K562 (cell line): ENCODE results near the gene RBM22. TPM values are rescaled to one million over a fixed set of nuclear protein-coding genes. Genes with fewer than 3 reads are reported as not detected.

ENCODE experiments used
- ATAC-seq: fragments of 200-7000 bp; cut with Tn5 transposase; 3 replicates; pipeline ENCODE4 v1.9.1; 2020; ENCODE audit warnings: moderate library complexity
- BruUV-seq: library from RNA; stranded (reverse); fragments of 400-500 nt; replicated peaks from 2 replicates; lab custom pipeline; 2021; lab: Mats Ljungman, UMichigan
- CTCF ChIA-PET: fragments of 300-600 bp; formaldehyde crosslinking; extraction: SDS; loops from one replicate; lab custom pipeline; 2021; ENCODE audit warnings: low intra/inter-chr PET ratio; lab: Yijun Ruan, JAX
- POLR2A ChIA-PET: fragments of 300-600, 350-650 bp; sonication (Branson Sonifier 250); formaldehyde crosslinking; extraction: SDS; loops from one replicate; lab custom pipeline; 2021; ENCODE audit warnings: antibody characterized with exemption, inconsistent platforms; lab: Yijun Ruan, JAX
- DNase-seq, 4 experiments: peaks; one replicate each; pipeline versions ENCODE4 v3.0.0 to v3.0.0-alpha.2; 2011 to 2018; ENCODE audit warnings: low spot score in 3 of 4, mixed read lengths in 3 of 4; ENCODE audit errors: extremely low read depth in 1 of 4
- FAIRE-seq: peaks from 2 replicates; lab custom pipeline; 2011; peaks lifted over from hg19 to GRCh38; lab: Jason Lieb, UNC
- H2AFZ ChIP-seq: 2 replicates; pipeline ENCODE4 v1.6.0; 2011; ENCODE audit warnings: low read depth, low read length, control low read depth, inconsistent platforms
- H3K27ac ChIP-seq: fragments of 200-600 bp; 3 replicates; pipeline ENCODE4 v1.8.0; 2011; ENCODE audit warnings: low read depth, mild to moderate bottlenecking, control low read depth, inconsistent platforms, low read length, moderate library complexity, mixed read lengths; ENCODE audit errors: extremely low read depth
- H3K27me3 ChIP-seq, 2 experiments: fragments of 300-600 bp in 1 of 2; 2 replicates in 1 of 2; 3 replicates in 1 of 2; pipeline versions ENCODE4 v1.6.0 to v1.8.0; 2011; ENCODE audit warnings: inconsistent platforms in 2 of 2, low read length in 2 of 2, mild to moderate bottlenecking in 1 of 2, mixed read lengths in 1 of 2, moderate library complexity in 1 of 2; ENCODE audit not compliant: control insufficient read depth in 2 of 2, insufficient read depth in 2 of 2
- H3K36me3 ChIP-seq: fragments of 300-600 bp; 3 replicates; pipeline ENCODE4 v1.8.0; 2011; ENCODE audit warnings: mild to moderate bottlenecking, low read length, inconsistent platforms; ENCODE audit not compliant: control insufficient read depth, insufficient read depth
- H3K4me1 ChIP-seq, 2 experiments: fragments of 200-600 bp in 1 of 2; replicated peaks in 1 of 2; 2 replicates in 1 of 2; 3 replicates in 1 of 2; pipeline versions ENCODE4 v1.5.1 to v1.8.0; 2011; ENCODE audit warnings: inconsistent platforms in 2 of 2, low read length in 2 of 2, mild to moderate bottlenecking in 1 of 2, mixed read lengths in 1 of 2, moderate library complexity in 1 of 2; ENCODE audit not compliant: control insufficient read depth in 2 of 2, insufficient read depth in 2 of 2
- H3K4me2 ChIP-seq: 2 replicates; pipeline ENCODE4 v1.6.1; 2011; ENCODE audit warnings: low read length, control low read depth, inconsistent platforms, mixed read lengths; ENCODE audit not compliant: insufficient read depth
- H3K4me3 ChIP-seq: fragments of 200-600 bp; sonication (generic), shearing (Covaris generic); 2 replicates; pipeline ENCODE4 v1.5.1; 2016; ENCODE audit warnings: control low read depth, inconsistent platforms
- H3K79me2 ChIP-seq: fragments of 200-600 bp; 3 replicates; pipeline ENCODE4 v1.8.0; 2011; ENCODE audit warnings: low read length, inconsistent platforms; ENCODE audit not compliant: control insufficient read depth, insufficient read depth
- H3K9ac ChIP-seq, 2 experiments: 2 replicates each; pipeline versions ENCODE4 v1.6.0 to v1.6.1; 2011; ENCODE audit warnings: low read depth in 2 of 2, low read length in 2 of 2, control low read depth in 1 of 2, inconsistent platforms in 1 of 2, mild to moderate bottlenecking in 1 of 2, mixed read lengths in 1 of 2; ENCODE audit not compliant: insufficient read depth in 1 of 2
- H3K9me1 ChIP-seq: one replicate; pipeline ENCODE4 v1.6.0; 2011; ENCODE audit warnings: inconsistent platforms, mild to moderate bottlenecking, low read length, moderate library complexity; ENCODE audit not compliant: control insufficient read depth, insufficient read depth
- H3K9me3 ChIP-seq: replicated peaks from 2 replicates; pipeline ENCODE4 v1.5.1; 2011; ENCODE audit warnings: low read depth, low read length, inconsistent platforms; ENCODE audit not compliant: control insufficient read depth, insufficient read depth
- H4K20me1 ChIP-seq: replicated peaks from 2 replicates; pipeline ENCODE4 v1.6.1; 2011; ENCODE audit warnings: low read length, inconsistent platforms, mixed read lengths; ENCODE audit not compliant: control insufficient read depth, insufficient read depth
- DACH1 ChIP-seq: fragments of 450-650 bp; IDR thresholded peaks from 2 replicates; pipeline ENCODE4 v1.6.1; 2018; ENCODE audit not compliant: partially characterized antibody
- HSF4 ChIP-seq: fragments of 250-450 bp; sonication (Bioruptor Pico); IDR thresholded peaks from 2 replicates; pipeline ENCODE4 v2.1.2; 2022; ENCODE audit warnings: mild to moderate bottlenecking, moderate library complexity, borderline replicate concordance
- KHSRP ChIP-seq: fragments of 450-650 bp; IDR thresholded peaks from 2 replicates; pipeline ENCODE4 v1.6.1; 2017
- NFE2 ChIP-seq: IDR thresholded peaks from 2 replicates; pipeline ENCODE4 v1.6.1; 2014; ENCODE audit warnings: antibody characterized with exemption, low read depth
- ZNF347 ChIP-seq: fragments of 450-650 bp; formaldehyde crosslinking; IDR thresholded peaks from 2 replicates; pipeline ENCODE4 v1.4.0; 2020; ENCODE audit warnings: low read depth, mild to moderate bottlenecking, moderate library complexity
- WGBS: fragments of 100-300 bp; shearing (Covaris generic); methylation state at CpG from one replicate; pipeline ENCODE4 v1.1.6; 2016; ENCODE audit warnings: low coverage, mixed read lengths; ENCODE audit not compliant: insufficient coverage; ENCODE audit errors: missing lambda C conversion rate; 5-methylcytosine and 5-hydroxymethylcytosine counted together
- in situ Hi-C: fragments of 300-500 bp; cut with MboI; formaldehyde crosslinking; loops from 4 replicates; pipeline ENCODE4 v1.15.0; 2018; ENCODE audit warnings: inconsistent platforms, mixed read lengths
- intact Hi-C: fragments of 100-400 bp; cut with micrococcal nuclease; formaldehyde crosslinking; loops from 2 replicates; pipeline ENCODE4 v1.14.2; 2022
- polyA plus RNA-seq, 8 experiments: library from polyadenylated mRNA; depleted of rRNA in 4 of 8; stranded (reverse) in 5 of 8; unstranded in 3 of 8; fragments of >200 nt; fragmentation: Nextera tagmentation in 2 of 8; fragmentation: Illumina TruSeq in 1 of 8; extraction: Ambion mirVana in 2 of 8; extraction: Trizol in 1 of 8; gene quantifications; 2 replicates each; pipeline versions ENCODE4 v1.2.1 to v1.2.3, GENCODE V29; 2011 to 2014; ENCODE audit warnings: inconsistent platforms in 1 of 8, missing spikeins in 1 of 8
- total RNA-seq, 7 experiments: library from RNA; depleted of rRNA in 6 of 7; stranded (reverse); fragments of >200 nt in 6 of 7; fragmentation: Illumina TruSeq in 2 of 7; extraction: Trizol in 2 of 7; gene quantifications; 2 replicates each; pipeline versions ENCODE4 v1.2.1 to v1.2.3, GENCODE V29; 2011 to 2021; ENCODE audit warnings: low replicate concordance in 1 of 7
- TF ChIP-seq, protein P1 (sequence below): fragments of 250-450 bp; sonication (Bioruptor Pico); IDR thresholded peaks from 2 replicates; pipeline ENCODE4 v1.8.0; 2021; ENCODE audit warnings: moderate library complexity, mild to moderate bottlenecking, inconsistent platforms
- TF ChIP-seq, protein P2 (sequence below): fragments of 450-650 bp; IDR thresholded peaks from 2 replicates; pipeline ENCODE4 v1.7.1; 2018; ENCODE audit warnings: mild to moderate bottlenecking, low read depth; ENCODE audit not compliant: partially characterized antibody

The RBM22 gene
- total and polyA plus RNA-seq, 9 of the 15 experiments (the other 6 are each of a cell fraction or from before 2014, with no cell fraction given) = 31.3 to 82.2 (median 44.8) TPM

DNA sequence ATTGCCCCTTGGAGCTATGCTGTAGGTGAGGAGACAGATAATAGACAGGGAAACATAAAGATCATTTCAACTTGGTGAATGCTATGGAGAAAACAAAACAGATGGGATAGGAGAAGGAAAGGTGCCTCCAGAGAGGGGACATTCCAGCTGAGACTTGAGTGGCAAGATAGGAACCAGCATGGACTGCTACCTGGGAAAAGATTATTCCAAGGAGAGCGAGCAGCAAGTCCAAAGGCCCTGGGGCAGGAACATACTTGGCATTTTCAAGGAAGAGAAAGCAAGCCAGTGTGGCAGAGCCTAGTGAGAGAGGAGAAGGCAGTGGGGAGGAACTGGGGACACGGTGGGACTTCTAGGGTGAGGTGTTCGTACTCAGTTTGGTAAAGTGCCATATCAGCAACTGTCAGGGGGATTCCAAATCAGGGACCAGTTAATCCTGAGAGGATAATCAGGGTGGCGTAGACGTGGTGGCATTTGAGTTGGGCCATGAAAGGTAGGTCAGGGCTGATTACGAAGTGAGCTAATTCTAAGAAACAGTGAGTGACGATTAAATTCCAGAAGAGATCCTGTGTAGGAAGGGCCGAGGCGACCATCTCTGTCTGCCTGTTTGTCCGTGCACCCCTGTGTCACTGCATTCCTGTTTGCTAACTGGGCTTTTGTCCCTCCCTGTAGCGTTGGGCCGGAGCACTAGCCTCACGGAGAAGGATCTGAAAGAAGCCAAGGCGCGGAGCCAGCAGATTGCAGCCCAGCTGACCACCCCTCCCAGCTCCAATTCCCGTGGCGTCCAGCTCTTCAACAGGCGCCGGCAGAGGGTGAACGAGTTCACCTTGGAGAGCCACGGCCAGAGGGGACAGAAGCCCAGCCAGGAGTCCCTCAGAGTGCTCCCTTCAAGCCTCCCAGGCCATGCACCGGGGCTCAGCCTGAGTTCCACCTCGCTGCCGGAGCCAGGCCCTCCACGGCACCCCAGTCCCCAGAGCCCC is 53.3 kb downstream of the RBM22 start (continued):
- TF ChIP-seq, protein P1, sequence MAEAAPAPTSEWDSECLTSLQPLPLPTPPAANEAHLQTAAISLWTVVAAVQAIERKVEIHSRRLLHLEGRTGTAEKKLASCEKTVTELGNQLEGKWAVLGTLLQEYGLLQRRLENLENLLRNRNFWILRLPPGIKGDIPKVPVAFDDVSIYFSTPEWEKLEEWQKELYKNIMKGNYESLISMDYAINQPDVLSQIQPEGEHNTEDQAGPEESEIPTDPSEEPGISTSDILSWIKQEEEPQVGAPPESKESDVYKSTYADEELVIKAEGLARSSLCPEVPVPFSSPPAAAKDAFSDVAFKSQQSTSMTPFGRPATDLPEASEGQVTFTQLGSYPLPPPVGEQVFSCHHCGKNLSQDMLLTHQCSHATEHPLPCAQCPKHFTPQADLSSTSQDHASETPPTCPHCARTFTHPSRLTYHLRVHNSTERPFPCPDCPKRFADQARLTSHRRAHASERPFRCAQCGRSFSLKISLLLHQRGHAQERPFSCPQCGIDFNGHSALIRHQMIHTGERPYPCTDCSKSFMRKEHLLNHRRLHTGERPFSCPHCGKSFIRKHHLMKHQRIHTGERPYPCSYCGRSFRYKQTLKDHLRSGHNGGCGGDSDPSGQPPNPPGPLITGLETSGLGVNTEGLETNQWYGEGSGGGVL (CRISPR knock-in tag) = no peak

DNA sequence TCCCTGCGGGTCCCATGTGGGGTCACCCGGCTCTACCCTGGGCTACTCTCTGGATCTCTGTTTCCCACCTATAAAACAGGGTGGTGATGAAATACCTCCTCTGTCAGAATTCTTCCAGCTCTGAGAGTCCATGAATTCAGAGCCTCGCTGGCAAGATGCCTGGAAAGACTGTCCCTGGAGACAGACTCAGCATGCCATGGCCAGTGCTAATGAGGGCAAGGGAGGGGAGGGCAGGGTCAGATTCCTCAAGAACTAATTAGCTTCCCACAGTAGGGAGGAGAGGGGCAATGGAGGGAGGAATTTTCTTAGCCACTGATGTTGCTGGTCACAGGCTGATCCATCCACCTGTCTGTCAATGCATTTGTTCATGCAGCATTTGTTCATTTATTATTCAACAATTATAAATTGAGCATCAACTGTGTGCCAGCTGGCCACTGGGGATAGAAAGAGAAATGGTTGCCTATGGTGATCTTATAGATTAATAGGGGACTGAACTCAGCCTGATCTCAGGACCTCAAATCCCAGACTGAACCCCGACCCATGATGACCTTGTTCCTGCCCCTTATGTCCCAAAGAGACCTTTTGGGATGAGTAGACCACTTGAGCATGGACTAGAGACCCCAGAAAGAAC is 55.7 kb downstream of the RBM22 start:
- FAIRE-seq = no peak
- WGBS = 10% methylated on average over 4 of the region's 4 CpGs
- Histone ChIP-seq H3K4me1 (peaks cover 16 to 32% of the 10 kb centered on the region in 2 experiments), H3K4me3 (no peak overlapping the region), H3K9me3 (no peaks in the 10 kb centered on the region)
- BruUV-seq = no TSS peak
- intact Hi-C loops = no loop called here
- CTCF ChIA-PET = no interaction called here
- TF ChIP-seq KHSRP (no peak), NFE2 (no peak), HSF4 (CRISPR knock-in tag) (no peak), DACH1 (no peak), ZNF347 (CRISPR knock-in tag) (no peak)
- TF ChIP-seq, protein P2, sequence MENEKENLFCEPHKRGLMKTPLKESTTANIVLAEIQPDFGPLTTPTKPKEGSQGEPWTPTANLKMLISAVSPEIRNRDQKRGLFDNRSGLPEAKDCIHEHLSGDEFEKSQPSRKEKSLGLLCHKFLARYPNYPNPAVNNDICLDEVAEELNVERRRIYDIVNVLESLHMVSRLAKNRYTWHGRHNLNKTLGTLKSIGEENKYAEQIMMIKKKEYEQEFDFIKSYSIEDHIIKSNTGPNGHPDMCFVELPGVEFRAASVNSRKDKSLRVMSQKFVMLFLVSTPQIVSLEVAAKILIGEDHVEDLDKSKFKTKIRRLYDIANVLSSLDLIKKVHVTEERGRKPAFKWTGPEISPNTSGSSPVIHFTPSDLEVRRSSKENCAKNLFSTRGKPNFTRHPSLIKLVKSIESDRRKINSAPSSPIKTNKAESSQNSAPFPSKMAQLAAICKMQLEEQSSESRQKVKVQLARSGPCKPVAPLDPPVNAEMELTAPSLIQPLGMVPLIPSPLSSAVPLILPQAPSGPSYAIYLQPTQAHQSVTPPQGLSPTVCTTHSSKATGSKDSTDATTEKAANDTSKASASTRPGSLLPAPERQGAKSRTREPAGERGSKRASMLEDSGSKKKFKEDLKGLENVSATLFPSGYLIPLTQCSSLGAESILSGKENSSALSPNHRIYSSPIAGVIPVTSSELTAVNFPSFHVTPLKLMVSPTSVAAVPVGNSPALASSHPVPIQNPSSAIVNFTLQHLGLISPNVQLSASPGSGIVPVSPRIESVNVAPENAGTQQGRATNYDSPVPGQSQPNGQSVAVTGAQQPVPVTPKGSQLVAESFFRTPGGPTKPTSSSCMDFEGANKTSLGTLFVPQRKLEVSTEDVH = no peak
- TF ChIP-seq, all 486 proteins: peak for 0
- Histone ChIP-seq H2AFZ (no peak overlapping the region), H4K20me1 (peaks cover 13% of the 10 kb centered on the region; the same call in 1 of the 2 replicates), H3K4me2 (no peak overlapping the region), H3K79me2 (no peaks in the 10 kb centered on the region), H3K9ac (no peak overlapping the region), H3K27me3 (peaks cover 28 to 61% of the 10 kb centered on the region in 2 experiments; a peak in 4 of 5 replicates), H3K27ac (no peak overlapping the region), H3K36me3 (no peaks in the 10 kb centered on the region), H3K9me1 (no peaks in the 10 kb centered on the region)
- no peak for DNase-seq
- in situ Hi-C loops = no loop called here
- ATAC-seq = no peak
- POLR2A ChIA-PET = interaction anchor here (0.6 to 1.3 kb wide), 4 partner anchors 11 to 50 kb away, joined by 3 to 4 read pairs (median 3); no protein-coding TSS in a partner anchor
